Measurements from ENCODE around the gene SPEM3. TPM values are rescaled to one million over a fixed set of nuclear protein-coding genes. Genes with fewer than 3 reads are reported as not detected.
A peak's percentile ranks its signal among the peaks of the same experiment; 100 is the strongest.

Gene SPEM3
- total and polyA plus RNA-seq, 10 of the 15 experiments (the other 5 are each of a cell fraction or from before 2014, with no cell fraction given): not detected

- 69% methylated on average over 10 of the region's 10 CpGs for WGBS (ENCODE audit: insufficient coverage, insufficient replicate concordance, low lambda C conversion rate, missing lambda C conversion rate)
- Histone ChIP-seq H3K4me3 (no peak overlapping the region), H3K9me3 (replicated peaks; ENCODE audit: control insufficient read depth, insufficient read depth, low read length) (peaks cover 3% of the 10 kb centered on the region; the same call in 2 of the 3 replicates), H3K36me3 (ENCODE audit: control insufficient read depth in 2 of 2, insufficient read depth in 2 of 2, low read length in 1 of 2) (no peaks in the 10 kb centered on the region), H4K20me1 (ENCODE audit: control insufficient read depth, insufficient read depth) (no peaks in the 10 kb centered on the region), H3K4me1 (ENCODE audit: control insufficient read depth, insufficient read depth, low read length) (peaks cover 8% of the 10 kb centered on the region; the same call in 1 of the 2 replicates), H3K4me2 (ENCODE audit: control insufficient read depth, insufficient read depth) (no peak overlapping the region), H3K79me2 (ENCODE audit: control insufficient read depth, insufficient read depth, low read length) (no peaks in the 10 kb centered on the region), H3K27ac (ENCODE audit: control insufficient read depth, insufficient read depth) (no peak overlapping the region), H3K9ac (ENCODE audit: control insufficient read depth, insufficient read depth, low read length) (no peak overlapping the region), H2AFZ (ENCODE audit: control insufficient read depth, low read depth, low read length) (no peak overlapping the region), H3K27me3 (replicated peaks in 1 of 2; ENCODE audit: control insufficient read depth in 2 of 2, insufficient read depth in 2 of 2, low read length in 1 of 2) (peaks cover 4 to 5% of the 10 kb centered on the region in 2 experiments; a peak in 3 of 4 replicates)
- ATAC-seq (no peak), DNase-seq (ENCODE audit: low read depth, low spot score) (no peak), FAIRE-seq (no peak)
- RAD21 ChIA-PET (ENCODE audit: unreplicated experiment): no interaction called here
- TF ChIP-seq ZNF24 (IDR thresholded peaks at IDR 0.05): no peak
- POLR2A ChIA-PET: interaction anchor here (0.6 kb wide), 1 partner anchor 104 kb away, joined by 3 read pairs; no protein-coding TSS in a partner anchor
- SMC1A ChIA-PET (ENCODE audit: uncharacterized antibody, unreplicated experiment): no interaction called here
- intact Hi-C loops (cut with micrococcal nuclease; ENCODE audit: unreplicated experiment) (no loop called here), in situ Hi-C loops (cut with MboI) (no loop called here)
- no TSS peak for BruUV-seq (replicated peaks)
- CTCF ChIA-PET: no interaction called here
Measured at GRCh38 chr17:7382901-7383300, 45.8 kb upstream of the SPEM3 start.

GRCh38 chr17:7383371-7383741 is 45.3 kb upstream of the SPEM3 start:
- ChIA-PET RAD21 (ENCODE audit: unreplicated experiment) (no interaction called here), CTCF (no interaction called here), SMC1A (ENCODE audit: uncharacterized antibody, unreplicated experiment) (no interaction called here), POLR2A (interaction anchor here (0.6 kb wide), 1 partner anchor 103 kb away, joined by 3 read pairs; no protein-coding TSS in a partner anchor)
- Histone ChIP-seq H3K27me3 (replicated peaks in 1 of 2; ENCODE audit: control insufficient read depth in 2 of 2, insufficient read depth in 2 of 2, low read length in 1 of 2) (peaks cover 4 to 5% of the 10 kb centered on the region in 2 experiments; a peak in 3 of 4 replicates), H3K4me1 (ENCODE audit: control insufficient read depth, insufficient read depth, low read length) (peaks cover 8% of the 10 kb centered on the region; the same call in 1 of the 2 replicates), H3K4me2 (ENCODE audit: control insufficient read depth, insufficient read depth) (peak overlapping the region; percentile 86), H3K4me3 (no peak overlapping the region), H2AFZ (ENCODE audit: control insufficient read depth, low read depth, low read length) (no peak overlapping the region; the same call in 1 of the 2 replicates), H3K79me2 (ENCODE audit: control insufficient read depth, insufficient read depth, low read length) (no peaks in the 10 kb centered on the region), H4K20me1 (ENCODE audit: control insufficient read depth, insufficient read depth) (no peaks in the 10 kb centered on the region), H3K27ac (ENCODE audit: control insufficient read depth, insufficient read depth) (no peak overlapping the region), H3K9ac (ENCODE audit: control insufficient read depth, insufficient read depth, low read length) (no peak overlapping the region), H3K9me3 (replicated peaks; ENCODE audit: control insufficient read depth, insufficient read depth, low read length) (peaks cover 3% of the 10 kb centered on the region; the same call in 2 of the 3 replicates), H3K36me3 (ENCODE audit: control insufficient read depth in 2 of 2, insufficient read depth in 2 of 2, low read length in 1 of 2) (no peaks in the 10 kb centered on the region)
- ATAC-seq (no peak), DNase-seq (ENCODE audit: low read depth, low spot score) (no peak), FAIRE-seq (no peak)
- WGBS (ENCODE audit: insufficient coverage, insufficient replicate concordance, low lambda C conversion rate, missing lambda C conversion rate): 61% methylated on average over 11 of the region's 11 CpGs
- in situ Hi-C loops (cut with MboI): no loop called here
- no TSS peak for BruUV-seq (replicated peaks)
- intact Hi-C loops (cut with micrococcal nuclease; ENCODE audit: unreplicated experiment): no loop called here
- no peak for TF ChIP-seq SPI1 (IDR thresholded peaks at IDR 0.05; ENCODE audit: borderline replicate concordance, insufficient read depth, low read depth, low read length)
- no peak for TF ChIP-seq FOS (IDR thresholded peaks at IDR 0.05; ENCODE audit: borderline replicate concordance, extremely low read depth, insufficient read length)
- no peak for TF ChIP-seq IRF3 (IDR thresholded peaks at IDR 0.05)
- no peak for TF ChIP-seq ATF3 (IDR thresholded peaks at IDR 0.05; ENCODE audit: borderline replicate concordance, extremely low read depth, low read depth, low read length)
- no peak for TF ChIP-seq CEBPZ (IDR thresholded peaks at IDR 0.05; ENCODE audit: low read depth, low read length)
- no peak for TF ChIP-seq EED (IDR thresholded peaks at IDR 0.05; ENCODE audit: low read depth)
- TF ChIP-seq TCF7 (IDR thresholded peaks at IDR 0.05; ENCODE audit: borderline replicate concordance): no peak
- no peak for TF ChIP-seq PKNOX1 (IDR thresholded peaks at IDR 0.05)
- no peak for TF ChIP-seq ETV6 (conservative IDR thresholded peaks at IDR 0.05 in 1 of 2, IDR thresholded peaks at IDR 0.05 in 1 of 2; ENCODE audit: borderline replicate concordance in 1 of 2, low read depth in 1 of 2)

Measured in GM12878 (cell line).